ENCODE results near the gene C16orf87.

- TF ChIP-seq YY1 (IDR thresholded peaks at IDR 0.05; ENCODE audit: insufficient read depth, insufficient read length): no peak
- TF ChIP-seq ZNF274 (IDR thresholded peaks at IDR 0.05; ENCODE audit: low read depth, low read length): no peak
Observed at GRCh38 chr16:46814790-46815189, 16.2 kb downstream of the C16orf87 start.
